Activated T-helper 1 cell treated with anti-CD3 and anti-CD28 coated beads, Interleukin-12 subunit alpha, Interleukin-12 subunit beta, Interleukin-2, Interleukin-4 antibody, amounts not matched to agents 30 ng/mL and 10 ng/mL and 1 ng/mL, durations not matched to agents 14 hours and 24 hours and 36 hours (primary cell): ENCODE measurements around the gene MED9. TPM values are rescaled to one million over a fixed set of nuclear protein-coding genes. Genes with fewer than 3 reads are reported as not detected.
"Not testable (repeated sequence)": the region's sequence is repeated elsewhere in the genome, so short reads cannot be mapped to it uniquely, and the experiment has no call there.

ENCODE experiments used
- DNase-seq: peaks from one replicate; pipeline ENCODE4 v3.0.0; 2021; ENCODE audit warnings: low spot score
- H3K27ac Mint-ChIP-seq: one replicate; pipeline ENCODE4 v1.8.0; 2021; ENCODE audit warnings: mild to moderate bottlenecking, mixed read lengths
- H3K27me3 Mint-ChIP-seq: one replicate; pipeline ENCODE4 v1.8.0; 2022; ENCODE audit warnings: mild to moderate bottlenecking, moderate library complexity, mixed read lengths; ENCODE audit not compliant: insufficient read depth
- H3K36me3 Mint-ChIP-seq: one replicate; pipeline ENCODE4 v1.8.0; 2021; ENCODE audit warnings: low read depth, mixed read lengths
- H3K4me1 Mint-ChIP-seq: one replicate; pipeline ENCODE4 v1.8.0; 2021; ENCODE audit warnings: low read depth, mixed read lengths
- H3K4me3 Mint-ChIP-seq: one replicate; pipeline ENCODE4 v1.8.0; 2021; ENCODE audit warnings: mild to moderate bottlenecking, moderate library complexity, mixed read lengths
- H3K9me3 Mint-ChIP-seq: one replicate; pipeline ENCODE4 v1.8.0; 2021; ENCODE audit warnings: mixed read lengths
- intact Hi-C: fragments of 100-400 bp; cut with micrococcal nuclease; formaldehyde crosslinking; loops from one replicate; pipeline ENCODE4 v1.15.1; 2024
- total RNA-seq: library from RNA; stranded (reverse); gene quantifications from 2 replicates; pipeline ENCODE4 v1.2.3, GENCODE V29; 2022

The MED9 gene
- total RNA-seq, 1 donor from 2014 or later = 15.2 TPM

DNA sequence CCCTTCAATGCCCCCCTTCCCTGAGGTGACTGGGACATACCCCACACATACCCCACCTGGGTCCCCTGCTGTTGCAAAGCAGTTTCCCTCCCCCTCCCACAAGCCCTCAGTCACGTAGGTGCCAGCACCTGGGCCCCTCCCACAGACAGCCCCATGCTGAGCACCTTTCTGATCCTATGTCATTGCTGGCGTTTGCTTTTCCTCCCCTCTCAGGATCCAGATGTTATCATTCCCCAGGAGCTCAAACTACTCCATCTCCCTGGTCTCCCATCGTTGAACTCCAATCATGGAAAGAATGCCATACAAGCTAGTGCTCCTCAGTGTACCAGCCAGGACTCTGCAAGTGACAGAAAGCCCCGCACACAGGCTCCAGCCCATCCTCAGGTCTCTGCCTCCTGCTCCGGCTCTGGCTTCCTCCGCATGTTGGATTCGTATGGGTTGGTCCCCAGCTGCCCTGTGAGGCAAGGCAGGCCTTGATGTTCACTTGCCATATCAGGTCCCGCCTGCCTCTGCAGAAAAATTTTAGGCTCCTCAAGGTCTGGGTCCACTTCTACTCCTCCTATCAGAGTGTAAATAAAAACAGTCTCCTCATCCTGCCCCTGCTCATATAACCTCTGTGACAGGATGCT, 31.4 kb upstream of the MED9 start:
- DNase-seq = no peak
- H3K27me3 Mint-ChIP-seq = peaks cover 2% of the 10 kb centered on the region
- intact Hi-C loops = no loop called here
- no peak overlapping the region for H3K4me3 Mint-ChIP-seq
- H3K36me3 Mint-ChIP-seq = no peaks in the 10 kb centered on the region
- no peak overlapping the region for H3K27ac Mint-ChIP-seq
- H3K9me3 Mint-ChIP-seq = no peaks in the 10 kb centered on the region
- H3K4me1 Mint-ChIP-seq = no peaks in the 10 kb centered on the region

DNA sequence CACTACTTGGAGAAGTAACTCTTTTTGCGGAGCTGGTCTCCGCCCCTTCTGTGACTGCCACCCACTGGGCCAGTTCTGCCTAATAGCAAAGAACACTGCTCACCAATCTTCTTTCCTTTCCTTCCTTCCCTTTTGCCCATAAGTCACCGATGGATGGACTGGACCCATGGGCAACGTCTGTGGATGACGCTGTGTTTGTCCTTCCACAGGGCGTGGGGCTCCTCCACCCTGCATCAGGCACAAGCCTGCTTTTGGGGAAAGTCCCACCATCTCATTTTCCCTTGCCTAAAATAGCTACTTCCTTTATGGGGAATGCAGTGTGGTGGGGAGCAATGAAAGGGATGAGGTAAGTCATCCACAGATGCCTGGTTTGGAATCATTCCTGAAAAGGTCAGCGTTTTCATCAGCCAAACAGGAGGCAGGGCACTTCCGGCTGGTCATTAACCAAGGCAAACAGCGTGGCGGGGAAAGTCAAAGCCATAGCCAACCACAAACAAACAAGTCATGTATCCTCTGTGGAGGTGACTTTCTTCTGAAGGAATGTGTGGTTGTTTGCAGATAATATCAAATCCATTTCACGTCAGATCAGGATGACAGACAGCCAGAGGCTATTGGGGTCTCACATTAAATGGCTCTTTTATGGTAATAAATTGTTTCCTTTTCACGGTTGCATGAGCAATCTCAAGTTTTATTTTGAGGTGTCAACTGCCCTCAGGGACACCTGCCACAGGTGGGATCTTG, 30.7 kb upstream of the MED9 start:
- H3K27me3 Mint-ChIP-seq = peaks cover 2% of the 10 kb centered on the region
- no peaks in the 10 kb centered on the region for H3K36me3 Mint-ChIP-seq
- no peak overlapping the region for H3K27ac Mint-ChIP-seq
- no peak overlapping the region for H3K4me3 Mint-ChIP-seq
- no peaks in the 10 kb centered on the region for H3K4me1 Mint-ChIP-seq
- no peaks in the 10 kb centered on the region for H3K9me3 Mint-ChIP-seq
- DNase-seq = no peak
- intact Hi-C loops = no loop called here

DNA sequence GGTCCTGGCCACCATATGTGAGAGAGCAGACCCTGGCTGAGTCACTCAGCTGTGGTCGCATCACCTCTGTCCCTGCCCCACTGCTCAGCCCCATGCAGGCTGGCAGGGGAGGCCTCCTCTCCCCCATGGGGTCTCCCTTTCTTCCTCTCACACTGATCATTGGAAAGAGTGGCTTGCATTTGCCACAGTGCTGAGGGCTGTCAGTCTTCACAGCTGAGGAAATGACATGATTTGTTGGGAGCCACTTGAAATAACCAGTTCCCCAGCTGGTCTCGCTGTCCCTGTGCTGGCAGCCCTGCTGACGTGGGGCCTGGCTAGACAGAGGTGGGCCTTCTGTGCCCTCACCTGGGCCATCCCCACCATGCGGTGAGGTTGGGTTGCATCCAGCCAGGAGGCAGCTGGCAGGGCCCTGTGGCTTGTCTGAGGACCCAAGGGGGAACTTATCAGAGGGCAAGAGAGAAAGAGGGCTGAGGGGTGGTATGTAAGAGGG, 30.1 kb upstream of the MED9 start:
- DNase-seq = no peak
- H3K4me3 Mint-ChIP-seq = no peak overlapping the region
- H3K27me3 Mint-ChIP-seq = peaks cover 2% of the 10 kb centered on the region
- H3K36me3 Mint-ChIP-seq = no peaks in the 10 kb centered on the region
- intact Hi-C loops = no loop called here
- H3K4me1 Mint-ChIP-seq = no peaks in the 10 kb centered on the region
- H3K9me3 Mint-ChIP-seq = no peaks in the 10 kb centered on the region
- H3K27ac Mint-ChIP-seq = no peak overlapping the region

DNA sequence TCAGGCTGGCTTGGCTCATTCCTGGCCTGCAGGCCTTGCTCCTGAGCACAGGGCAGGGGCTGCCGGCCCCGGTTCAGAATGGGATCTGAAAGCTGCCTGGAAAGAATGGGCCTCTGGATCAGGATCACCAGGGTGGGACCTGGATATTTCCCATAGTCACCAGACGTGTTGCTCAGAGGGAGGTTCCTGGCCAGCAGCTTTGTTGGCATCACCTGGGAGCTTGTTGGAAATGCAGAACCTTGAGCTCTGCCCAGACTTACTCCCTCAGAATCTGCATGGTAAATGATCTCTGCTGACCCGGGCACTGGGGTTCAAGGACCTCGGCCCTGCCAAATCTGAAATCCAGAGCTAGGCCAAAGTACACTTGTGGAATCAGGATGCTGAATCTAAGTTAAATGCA, 29.5 kb upstream of the MED9 start:
- H3K27ac Mint-ChIP-seq = no peak overlapping the region
- DNase-seq = no peak
- no peaks in the 10 kb centered on the region for H3K36me3 Mint-ChIP-seq
- H3K9me3 Mint-ChIP-seq = no peaks in the 10 kb centered on the region
- no peak overlapping the region for H3K4me3 Mint-ChIP-seq
- H3K27me3 Mint-ChIP-seq = peaks cover 2% of the 10 kb centered on the region
- intact Hi-C loops = no loop called here
- H3K4me1 Mint-ChIP-seq = no peaks in the 10 kb centered on the region

DNA sequence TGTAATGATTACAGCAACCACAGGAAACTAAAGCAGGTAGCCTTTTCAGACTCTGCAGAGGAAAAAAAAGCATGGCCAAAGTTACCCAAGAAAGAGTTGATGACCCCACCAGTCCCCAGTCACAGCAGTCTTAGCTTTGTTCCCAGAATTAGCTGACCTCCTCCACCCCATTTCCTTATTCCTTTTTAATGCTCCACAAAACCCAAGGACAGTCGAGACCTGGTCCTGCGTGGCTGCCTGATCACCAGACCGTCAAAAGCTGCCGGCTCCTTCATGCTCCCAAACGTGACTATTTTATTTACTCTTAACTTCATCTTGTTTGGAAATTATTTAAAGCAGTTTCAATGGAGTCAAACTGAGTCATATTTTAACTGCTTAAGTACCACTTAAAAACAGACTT, 28.7 kb upstream of the MED9 start:
- Mint-ChIP-seq H3K27ac (no peak overlapping the region), H3K36me3 (no peaks in the 10 kb centered on the region)
- intact Hi-C loops = no loop called here

DNA sequence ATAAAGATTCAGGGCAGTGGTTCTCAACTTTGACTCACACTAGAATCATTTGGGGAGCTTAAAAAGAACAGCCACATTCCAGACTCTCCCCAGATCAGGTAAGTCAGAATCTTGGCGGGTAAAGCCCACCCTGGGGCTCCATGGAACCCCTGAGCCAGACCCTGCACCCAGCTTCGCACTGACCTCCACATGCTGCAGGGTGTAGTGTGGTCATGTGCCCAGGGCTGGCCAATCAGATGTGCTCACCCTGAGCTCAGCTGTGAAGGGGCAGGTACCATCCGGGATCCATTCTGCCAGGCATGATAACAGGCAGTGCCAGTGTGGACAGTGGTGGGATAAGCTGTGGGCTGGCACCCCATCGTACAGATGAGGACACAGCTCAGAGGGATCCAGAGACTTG, 28.1 kb upstream of the MED9 start:
- intact Hi-C loops = no loop called here
- H3K27ac Mint-ChIP-seq = no peak overlapping the region
- H3K9me3 Mint-ChIP-seq = no peaks in the 10 kb centered on the region
- DNase-seq = no peak
- H3K27me3 Mint-ChIP-seq = peaks cover 2% of the 10 kb centered on the region
- H3K4me3 Mint-ChIP-seq = no peak overlapping the region
- no peaks in the 10 kb centered on the region for H3K4me1 Mint-ChIP-seq
- H3K36me3 Mint-ChIP-seq = no peaks in the 10 kb centered on the region

More for the DNA sequence above, 28.7 kb upstream of the MED9 start:
- Mint-ChIP-seq H3K4me1 (no peaks in the 10 kb centered on the region), H3K9me3 (no peaks in the 10 kb centered on the region), H3K27me3 (peaks cover 2% of the 10 kb centered on the region), H3K4me3 (no peak overlapping the region)
- no peak for DNase-seq

DNA sequence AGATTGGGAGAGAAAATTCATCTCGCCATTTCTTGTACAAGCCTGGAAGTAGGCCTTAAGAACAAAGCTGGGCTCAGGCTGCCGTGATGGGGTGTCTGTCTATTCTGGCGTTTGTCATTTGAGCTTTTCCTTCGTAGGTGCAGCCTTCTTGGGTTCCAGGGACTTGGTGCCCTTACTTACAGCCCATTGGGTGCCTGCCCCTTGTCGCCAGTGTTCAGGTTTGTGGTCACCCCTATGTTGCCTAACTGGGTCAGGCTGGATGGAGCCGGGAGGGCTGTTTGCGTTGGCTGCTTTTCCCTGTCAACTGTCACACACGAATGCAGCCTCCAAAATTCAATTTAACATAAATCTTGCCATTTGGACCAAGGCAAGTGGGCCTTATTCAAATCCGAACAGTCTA, 23.7 kb upstream of the MED9 start:
- H3K9me3 Mint-ChIP-seq = no peaks in the 10 kb centered on the region
- H3K27ac Mint-ChIP-seq = no peak overlapping the region
- intact Hi-C loops = no loop called here
- H3K4me1 Mint-ChIP-seq = no peaks in the 10 kb centered on the region
- H3K4me3 Mint-ChIP-seq = no peak overlapping the region
- peaks cover 4% of the 10 kb centered on the region for H3K27me3 Mint-ChIP-seq
- no peaks in the 10 kb centered on the region for H3K36me3 Mint-ChIP-seq
- no peak for DNase-seq

DNA sequence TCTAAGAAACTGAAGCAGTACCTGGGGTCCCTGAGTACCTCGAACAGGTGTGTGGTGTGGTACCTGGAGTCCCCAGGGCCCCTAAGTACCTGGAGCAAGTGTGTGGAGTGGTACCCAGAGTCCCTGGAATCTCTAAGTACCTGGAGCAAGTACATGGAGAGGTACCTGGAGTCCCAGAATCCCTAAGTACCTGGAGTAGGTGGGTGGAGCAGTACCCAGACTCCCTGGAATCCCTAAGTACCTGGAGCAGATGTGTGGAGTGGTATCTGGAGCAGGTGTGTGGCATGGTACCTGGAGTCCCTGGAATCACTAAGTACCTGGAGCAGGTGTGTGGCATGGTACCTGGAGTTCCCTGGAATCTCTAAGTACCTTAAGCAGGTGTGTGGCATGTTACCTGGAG, 22.5 kb upstream of the MED9 start:
- no peaks in the 10 kb centered on the region for H3K36me3 Mint-ChIP-seq
- no peaks in the 10 kb centered on the region for H3K4me1 Mint-ChIP-seq
- no peak overlapping the region for H3K27ac Mint-ChIP-seq
- no peaks in the 10 kb centered on the region for H3K9me3 Mint-ChIP-seq
- no peak for DNase-seq
- H3K27me3 Mint-ChIP-seq = peaks cover 4% of the 10 kb centered on the region
- no peak overlapping the region for H3K4me3 Mint-ChIP-seq
- intact Hi-C loops = no loop called here

DNA sequence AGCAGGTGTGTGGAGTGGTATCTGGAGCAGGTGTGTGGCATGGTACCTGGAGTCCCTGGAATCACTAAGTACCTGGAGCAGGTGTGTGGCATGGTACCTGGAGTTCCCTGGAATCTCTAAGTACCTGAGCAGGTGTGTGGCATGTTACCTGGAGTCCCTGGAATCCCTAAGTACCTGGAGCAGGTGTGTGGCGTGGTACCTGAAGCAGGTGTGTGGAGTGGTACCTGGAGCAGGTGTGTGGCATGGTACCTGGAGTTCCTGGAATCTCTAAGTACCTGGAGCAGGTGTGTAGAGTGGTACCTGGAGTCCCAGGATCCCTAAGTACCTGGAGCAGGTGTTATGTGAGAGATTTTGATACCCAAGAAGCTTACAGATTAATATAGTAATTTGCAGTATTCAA, 22.1 kb upstream of the MED9 start:
- H3K4me1 Mint-ChIP-seq, H3K27me3 Mint-ChIP-seq, H3K36me3 Mint-ChIP-seq, DNase-seq, H3K27ac Mint-ChIP-seq, H3K9me3 Mint-ChIP-seq, H3K4me3 Mint-ChIP-seq, intact Hi-C loops: not testable (repeated sequence)

DNA sequence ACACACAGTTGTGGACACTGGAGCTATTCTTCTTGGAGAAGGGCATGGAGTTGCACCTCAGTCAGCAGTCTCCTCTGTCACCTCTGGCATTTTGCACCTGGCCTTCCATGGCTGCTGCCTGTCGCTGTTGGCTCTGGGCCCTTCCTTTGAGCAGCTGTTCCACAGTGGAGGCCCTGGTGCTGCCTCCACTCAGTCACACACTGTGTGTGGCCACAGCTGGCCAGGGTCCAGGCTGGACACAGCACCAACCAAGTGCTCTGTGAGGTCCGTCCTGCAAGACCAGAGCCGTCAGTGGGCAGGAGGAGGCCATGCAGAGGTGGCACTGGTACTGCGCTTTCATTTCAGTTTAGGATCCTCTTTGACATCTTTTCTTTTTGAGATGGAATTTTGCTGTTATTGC, 21.6 kb upstream of the MED9 start:
- peaks cover 2% of the 10 kb centered on the region for H3K27me3 Mint-ChIP-seq
- no peaks in the 10 kb centered on the region for H3K4me1 Mint-ChIP-seq
- intact Hi-C loops = no loop called here
- no peak overlapping the region for H3K4me3 Mint-ChIP-seq
- DNase-seq = no peak
- no peak overlapping the region for H3K27ac Mint-ChIP-seq
- no peaks in the 10 kb centered on the region for H3K36me3 Mint-ChIP-seq
- peaks cover 4% of the 10 kb centered on the region for H3K9me3 Mint-ChIP-seq

DNA sequence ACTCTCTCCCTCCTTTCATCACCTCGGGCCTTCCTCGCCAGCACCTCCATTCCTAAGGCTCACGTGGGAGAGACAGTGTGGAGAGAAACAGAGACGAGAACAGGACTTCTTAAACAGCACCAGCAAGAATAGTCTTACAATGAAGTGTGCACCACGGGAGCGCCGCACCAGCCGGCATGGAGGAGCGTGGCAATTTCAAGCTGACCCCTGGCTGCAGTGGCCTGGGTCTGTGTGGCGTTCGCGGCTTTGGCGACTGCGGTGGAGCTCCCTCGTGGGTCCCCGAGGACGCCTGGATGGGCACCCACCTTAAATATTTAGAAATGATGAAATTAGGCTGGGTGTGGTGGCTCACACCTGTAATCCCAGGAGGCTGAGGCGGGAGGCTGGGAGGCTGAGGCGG, 20.5 kb upstream of the MED9 start:
- no peaks in the 10 kb centered on the region for H3K4me1 Mint-ChIP-seq
- DNase-seq = no peak
- no peak overlapping the region for H3K27ac Mint-ChIP-seq
- H3K9me3 Mint-ChIP-seq = peaks cover 6% of the 10 kb centered on the region
- H3K36me3 Mint-ChIP-seq = no peaks in the 10 kb centered on the region
- intact Hi-C loops = no loop called here
- H3K4me3 Mint-ChIP-seq = no peak overlapping the region
- peaks cover 2% of the 10 kb centered on the region for H3K27me3 Mint-ChIP-seq

DNA sequence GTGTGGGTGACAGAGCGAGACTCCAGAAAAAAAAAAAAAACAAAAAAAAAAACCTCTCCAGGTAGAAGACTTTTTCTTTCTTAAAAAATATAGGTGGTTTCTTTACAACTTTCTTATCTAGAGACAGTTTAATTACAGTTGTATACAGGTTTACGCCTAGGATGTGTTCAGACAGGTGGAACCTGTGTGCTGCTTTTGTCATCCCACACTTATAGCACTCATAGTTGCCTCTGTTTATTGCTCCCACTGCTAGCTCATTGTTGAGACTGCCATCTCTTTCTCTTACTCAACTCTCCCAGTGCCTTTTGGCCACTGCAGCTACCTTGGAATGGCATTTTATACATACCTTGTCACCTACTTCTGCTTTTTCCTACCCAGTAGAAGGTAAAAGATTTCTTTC, 19.1 kb upstream of the MED9 start:
- Mint-ChIP-seq H3K36me3 (no peaks in the 10 kb centered on the region), H3K27me3 (peaks cover 2% of the 10 kb centered on the region), H3K27ac (no peak overlapping the region), H3K4me1 (no peaks in the 10 kb centered on the region), H3K9me3 (peaks cover 6% of the 10 kb centered on the region), H3K4me3 (no peak overlapping the region)
- DNase-seq = no peak
- intact Hi-C loops = no loop called here

DNA sequence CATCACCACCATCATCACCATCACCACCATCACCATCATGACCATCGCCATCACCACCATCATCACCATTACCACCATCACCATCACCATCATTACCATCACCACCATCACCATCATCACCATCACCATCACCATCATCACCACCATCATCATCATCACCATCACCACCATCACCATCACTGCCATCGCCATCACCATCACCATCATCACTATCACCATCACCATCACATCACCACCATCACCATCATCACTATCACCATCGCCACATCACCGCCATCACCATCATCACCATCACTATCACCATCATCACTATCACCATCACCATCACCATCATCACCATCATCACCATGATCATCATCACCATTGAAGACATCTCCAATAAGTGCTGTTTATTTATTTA, 16.8 kb upstream of the MED9 start:
- Mint-ChIP-seq H3K27ac (no peak overlapping the region), H3K36me3 (no peaks in the 10 kb centered on the region), H3K9me3 (peaks cover 6% of the 10 kb centered on the region), H3K27me3 (peaks cover 2% of the 10 kb centered on the region), H3K4me3 (no peak overlapping the region), H3K4me1 (no peaks in the 10 kb centered on the region)
- no peak for DNase-seq
- intact Hi-C loops = no loop called here
